Activated CD8-positive, alpha-beta memory T cell treated with anti-CD3 and anti-CD28 coated beads, Interleukin-2, amount 50 U/mL, for 4 hours (primary cell): ENCODE measurements around the gene MC2R.

Source experiments
- DNase-seq: peaks from one replicate; pipeline ENCODE4 v3.0.0-alpha.2; 2020

The MC2R gene

DNA sequence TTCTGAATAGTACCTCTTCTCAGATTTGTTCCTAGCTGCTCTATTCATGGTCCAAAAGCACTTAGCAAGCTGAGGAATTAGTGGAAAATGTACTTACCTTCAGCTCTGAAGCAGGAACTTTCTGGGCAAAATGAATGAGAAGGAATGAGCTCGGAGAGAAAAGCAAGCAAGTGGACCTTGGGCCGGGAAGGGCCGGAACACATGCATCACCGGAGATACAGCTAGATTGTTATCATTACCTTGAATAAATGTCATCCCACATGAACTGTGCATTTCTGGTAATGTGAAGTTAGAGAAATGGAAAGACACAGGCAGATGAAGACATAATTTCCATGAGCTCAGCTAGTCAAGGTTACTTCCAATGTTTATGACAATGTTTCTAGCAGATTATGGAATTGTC, at the start of gene MC2R:
Gene MC2R (minus strand): TSS at position 146 of the 400 bp plus-strand sequence. CDS start 30,018 bp downstream, outside the sequence.
- DNase-seq = no peak

DNA sequence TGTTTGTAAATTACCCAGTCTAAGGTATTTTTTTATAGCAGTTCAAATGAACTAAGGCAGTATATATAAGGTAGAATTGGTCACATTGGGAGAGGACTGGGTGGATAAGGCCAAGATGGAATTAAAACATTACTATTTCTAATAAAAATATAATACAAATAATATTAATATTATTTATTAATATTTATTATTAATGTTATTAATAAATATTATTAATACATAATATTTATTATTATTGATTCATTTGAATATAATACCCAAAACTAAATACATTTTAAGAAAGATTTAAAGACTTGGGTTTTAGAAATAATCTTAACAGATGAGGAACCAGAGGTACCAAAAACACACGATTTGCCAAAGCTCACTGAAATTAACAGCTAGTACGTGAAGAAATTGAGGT, 30.5 kb upstream of the MC2R start:
- no peak for DNase-seq

DNA sequence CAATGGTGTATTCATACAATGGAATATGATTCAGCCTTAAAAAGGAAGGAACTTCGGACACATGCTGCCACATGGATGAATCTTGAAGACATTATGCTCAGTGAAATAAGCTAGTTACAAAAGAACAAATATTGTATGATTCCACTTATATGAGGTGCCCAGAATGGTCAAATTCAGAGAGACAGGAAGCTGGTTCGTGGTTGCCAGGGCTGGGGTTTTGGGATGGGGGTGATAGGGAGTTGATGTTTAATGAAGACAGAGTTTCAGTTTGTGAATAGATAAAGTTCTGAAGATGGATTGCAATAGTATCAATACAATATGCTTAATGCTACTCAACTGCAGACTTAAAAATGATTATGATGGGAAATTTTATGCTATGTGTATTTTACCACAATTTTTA, 28.0 kb upstream of the MC2R start:
- DNase-seq = no peak

DNA sequence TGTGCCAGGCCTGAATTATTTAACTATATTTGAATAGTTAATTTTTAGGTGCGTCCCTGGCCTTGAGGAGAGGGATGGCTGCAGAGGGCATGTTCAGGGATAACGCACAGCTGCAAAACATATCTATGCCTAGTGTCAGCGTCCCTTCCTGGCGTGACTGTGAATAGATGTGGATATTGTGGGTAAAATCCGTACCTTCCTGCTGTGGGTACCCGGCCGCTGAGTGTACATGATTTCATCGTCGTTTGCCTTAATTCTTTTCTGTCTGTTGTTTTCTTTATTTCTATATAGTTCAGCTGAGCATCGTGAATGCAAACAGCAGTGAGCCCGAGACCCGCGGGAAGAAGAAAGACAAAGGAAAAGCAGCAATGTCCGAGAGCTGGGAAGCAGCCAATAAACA, 25.0 kb upstream of the MC2R start:
- no peak for DNase-seq

DNA sequence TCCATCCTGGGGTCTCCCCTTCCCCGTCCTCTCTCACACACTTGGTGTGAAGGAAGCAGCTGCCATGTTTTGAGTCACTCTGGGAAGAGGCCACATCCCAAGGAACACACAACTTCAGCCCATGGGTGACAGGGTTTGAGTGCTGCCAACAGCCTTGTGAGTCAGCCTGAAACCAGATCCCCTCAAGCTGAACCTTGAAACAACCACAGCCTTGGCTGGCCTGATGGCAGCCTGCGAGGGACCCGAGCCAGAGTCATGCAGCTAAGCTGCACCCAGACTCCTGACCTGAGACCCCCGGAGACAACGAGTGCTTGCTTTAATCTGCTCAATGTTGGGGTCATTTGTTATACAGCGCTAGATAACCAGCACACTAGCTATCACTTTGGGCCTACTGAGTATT, 19.3 kb upstream of the MC2R start:
- no peak for DNase-seq

DNA sequence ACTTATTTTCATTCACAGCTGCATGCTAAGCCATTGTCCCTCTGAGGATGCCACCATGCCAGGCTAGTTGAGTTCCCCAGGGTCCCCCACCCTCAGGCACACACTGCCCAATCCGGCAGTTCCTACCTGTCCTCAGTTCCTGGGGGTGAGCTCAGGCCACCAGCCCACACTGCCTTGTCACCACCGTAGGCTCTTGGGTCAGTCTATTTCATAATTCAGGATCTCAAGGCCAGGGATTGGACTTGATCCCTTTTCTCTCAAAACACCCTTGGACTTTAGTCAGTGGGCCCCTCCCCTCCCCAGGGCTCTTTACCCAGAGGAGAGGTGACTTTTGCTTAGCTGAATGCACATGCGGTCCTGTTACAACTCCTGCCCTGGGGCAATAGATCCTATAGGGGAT, 18.7 kb upstream of the MC2R start:
- DNase-seq = no peak

DNA sequence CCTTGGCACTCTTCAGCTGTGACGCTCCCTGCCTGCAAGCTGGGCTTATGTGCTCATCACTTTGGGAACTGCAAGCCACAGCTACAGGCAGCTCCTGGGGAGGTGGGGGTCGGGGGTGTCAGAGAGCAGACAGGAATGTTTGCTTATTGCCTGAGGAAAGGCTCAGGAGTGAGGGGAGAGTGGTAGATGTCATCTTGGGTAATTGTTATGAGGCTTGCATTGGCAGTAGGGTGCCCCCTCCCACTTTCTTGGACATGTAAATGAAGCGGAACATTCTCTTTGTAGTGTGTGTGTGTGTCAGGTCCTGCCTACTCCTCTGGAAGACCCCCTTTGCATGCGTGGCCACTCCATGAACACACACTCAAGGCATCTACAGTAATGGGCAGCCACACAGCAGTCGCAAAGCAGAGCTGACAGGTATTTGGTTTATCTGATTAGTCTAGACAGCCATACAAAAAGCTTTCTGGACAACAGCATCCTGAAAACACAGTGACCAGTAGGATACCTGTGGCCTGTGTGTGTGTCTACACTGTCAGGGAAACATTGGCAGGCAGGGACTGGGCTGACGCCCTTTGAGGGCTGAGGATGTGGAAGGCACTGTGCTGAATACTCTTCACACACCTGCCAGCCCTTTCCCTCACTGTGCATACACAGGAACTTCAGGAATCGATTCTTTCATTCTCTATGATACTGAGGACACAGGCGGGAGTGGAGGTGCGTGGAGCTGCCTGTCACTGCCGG, 17.1 kb upstream of the MC2R start:
- DNase-seq = no peak

DNA sequence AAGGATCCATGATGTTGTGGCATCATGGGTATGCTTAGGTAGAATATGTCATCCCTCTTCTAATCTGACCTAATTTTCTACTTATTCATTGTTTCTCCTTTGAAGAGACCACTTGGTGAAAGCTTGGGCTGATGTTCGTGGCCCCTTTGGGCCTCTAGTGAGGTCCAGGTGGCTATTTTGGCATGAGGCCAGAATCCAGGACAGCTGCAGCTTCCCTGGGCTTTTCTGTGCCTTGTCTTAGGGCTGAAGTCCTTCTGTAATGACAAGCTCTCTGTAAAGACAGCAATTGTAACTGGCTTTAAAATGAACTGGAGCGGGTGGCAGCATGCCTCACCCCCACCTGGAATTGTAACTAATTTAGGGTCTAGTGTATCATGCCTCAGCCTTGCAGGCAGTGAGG, 15.6 kb upstream of the MC2R start:
- DNase-seq = no peak

DNA sequence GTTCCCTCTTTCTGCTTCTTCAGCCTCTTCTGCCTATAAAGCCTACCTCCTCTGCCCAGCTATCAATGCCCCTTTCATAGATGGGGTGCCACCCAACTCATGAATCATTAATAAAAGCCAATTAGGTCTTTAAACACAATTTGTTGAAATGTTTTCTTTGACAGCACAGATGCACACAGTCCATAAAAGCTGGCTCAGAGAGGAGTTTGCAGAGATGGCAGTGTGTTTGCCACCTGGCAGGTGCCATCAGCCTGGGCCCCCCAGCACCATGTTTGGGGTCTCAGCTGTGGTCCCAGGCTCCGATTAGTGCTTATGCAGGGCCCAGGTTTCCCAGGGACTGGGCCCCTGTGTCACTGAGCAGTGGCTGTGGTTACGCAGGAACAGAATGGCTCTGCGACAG, 7.9 kb upstream of the MC2R start:
- no peak for DNase-seq

DNA sequence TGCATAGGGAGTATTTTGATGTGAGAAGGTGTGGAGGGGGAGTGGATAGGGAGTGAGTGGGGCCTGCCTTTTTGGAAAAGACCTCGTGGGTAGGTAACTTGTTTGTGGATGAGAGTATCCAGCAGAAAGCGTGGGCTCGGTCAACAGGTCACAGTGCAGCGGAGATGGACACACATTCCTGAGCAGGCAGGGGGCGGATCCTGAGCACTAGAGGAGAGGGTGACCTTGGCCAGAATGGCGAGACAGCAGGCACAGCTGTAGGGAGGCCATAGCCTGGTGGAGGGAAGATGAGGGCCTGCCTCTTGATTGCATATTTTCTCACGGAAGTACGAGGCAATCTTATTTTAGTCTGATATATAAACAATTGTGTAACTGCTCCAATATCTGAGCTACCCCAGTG, 3.6 kb upstream of the MC2R start:
- no peak for DNase-seq

DNA sequence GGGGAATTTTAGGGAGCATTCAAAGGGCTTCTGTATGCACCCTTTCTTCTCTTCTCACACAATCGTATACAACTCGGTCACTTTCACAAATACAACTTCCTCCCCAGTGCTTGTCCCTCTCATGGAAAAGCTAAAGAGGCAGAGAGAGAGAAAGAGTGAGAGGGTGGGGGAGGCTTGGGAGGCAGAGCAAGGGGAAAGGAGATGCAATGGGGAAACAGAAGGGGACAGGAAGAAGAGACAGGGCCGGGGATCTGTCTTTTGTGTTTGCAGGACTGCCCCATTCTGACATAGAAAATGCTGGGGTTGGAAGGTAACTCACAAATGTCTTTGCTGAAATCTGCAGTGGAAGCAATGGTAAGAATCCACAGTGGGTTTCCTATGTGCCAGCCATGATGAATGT, 2.1 kb upstream of the MC2R start:
- DNase-seq = no peak

DNA sequence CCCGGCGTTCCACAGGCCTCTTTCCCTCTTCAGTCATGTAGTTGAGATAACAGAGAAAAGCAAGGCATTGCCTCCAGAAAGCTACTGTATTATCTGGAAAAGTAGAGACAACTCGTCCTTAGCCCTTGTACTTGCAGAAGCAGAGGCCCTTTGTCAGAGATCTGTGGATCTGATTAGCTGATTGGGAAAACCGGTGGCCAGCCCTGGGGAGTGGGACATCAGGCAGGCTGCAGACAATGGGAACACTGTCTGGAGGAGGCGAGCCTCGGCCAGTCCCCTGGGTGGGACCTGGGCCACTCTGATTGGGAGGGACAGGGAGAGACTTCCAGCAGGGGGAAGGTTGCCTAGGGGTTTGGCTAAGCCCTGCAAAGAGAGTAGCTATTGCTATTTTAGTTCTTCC, 1.2 kb upstream of the MC2R start:
- no peak for DNase-seq

DNA sequence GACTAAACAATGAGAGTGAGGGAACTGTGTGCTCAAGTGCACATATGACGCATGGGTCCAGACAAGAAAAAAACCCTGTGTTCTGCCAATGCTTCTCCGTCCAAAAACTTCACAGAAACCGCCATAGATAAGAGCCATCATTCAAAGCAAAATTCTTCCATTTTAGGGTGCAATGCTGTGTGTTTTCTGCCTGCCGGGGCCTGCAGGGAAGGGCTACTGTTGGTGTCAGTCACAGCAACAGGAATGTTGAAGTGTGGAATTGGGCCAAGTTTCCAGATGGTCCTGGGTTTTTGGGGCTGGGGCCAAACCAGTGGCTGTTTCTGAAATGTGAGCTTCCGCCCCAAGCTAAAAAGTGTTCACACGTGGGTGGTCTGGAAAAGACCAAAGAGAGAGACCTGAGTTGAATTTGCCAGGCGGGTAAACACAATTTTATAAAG, 677 bp upstream of the MC2R start:
- no peak for DNase-seq

DNA sequence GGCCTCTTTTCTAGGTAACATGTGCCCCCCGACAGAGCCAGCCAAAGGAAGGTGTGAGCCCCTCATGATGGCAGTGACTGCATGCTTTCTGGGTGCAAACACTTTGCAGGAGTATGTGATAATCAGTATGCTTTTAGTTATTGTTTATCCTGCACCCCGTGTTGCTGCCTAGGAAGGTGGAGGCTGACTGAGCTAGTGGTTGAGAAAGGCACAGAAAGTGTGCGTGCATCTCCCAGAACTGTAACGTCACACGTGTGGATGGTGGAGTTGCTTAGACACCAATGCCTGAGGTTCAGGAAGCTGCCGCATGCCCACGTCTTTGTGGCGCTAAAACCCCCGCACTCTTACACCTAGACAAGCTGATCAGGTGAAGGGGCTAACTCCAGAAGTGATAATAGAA, 580 bp downstream of the MC2R start:
- DNase-seq = no peak

DNA sequence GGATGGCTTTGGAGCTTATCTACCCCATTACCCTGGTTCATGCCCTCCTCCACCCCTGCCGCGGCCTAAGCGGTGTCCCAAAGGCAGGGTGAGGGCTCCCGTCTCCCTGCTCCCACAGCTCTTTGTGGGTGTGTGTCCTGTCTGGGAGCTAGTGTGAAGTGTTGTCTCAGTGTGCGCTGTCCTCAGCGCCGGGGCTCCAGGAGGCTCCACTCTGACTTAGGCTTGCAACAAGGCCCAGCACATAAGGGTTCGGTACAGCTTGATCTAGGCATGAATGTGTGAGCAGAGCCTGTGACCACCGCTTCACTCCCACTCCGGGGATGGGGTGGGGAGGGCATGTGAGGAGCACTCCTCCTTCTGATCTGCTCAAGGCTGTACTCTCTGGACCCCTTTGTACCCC, 1.2 kb downstream of the MC2R start:
- no peak for DNase-seq

DNA sequence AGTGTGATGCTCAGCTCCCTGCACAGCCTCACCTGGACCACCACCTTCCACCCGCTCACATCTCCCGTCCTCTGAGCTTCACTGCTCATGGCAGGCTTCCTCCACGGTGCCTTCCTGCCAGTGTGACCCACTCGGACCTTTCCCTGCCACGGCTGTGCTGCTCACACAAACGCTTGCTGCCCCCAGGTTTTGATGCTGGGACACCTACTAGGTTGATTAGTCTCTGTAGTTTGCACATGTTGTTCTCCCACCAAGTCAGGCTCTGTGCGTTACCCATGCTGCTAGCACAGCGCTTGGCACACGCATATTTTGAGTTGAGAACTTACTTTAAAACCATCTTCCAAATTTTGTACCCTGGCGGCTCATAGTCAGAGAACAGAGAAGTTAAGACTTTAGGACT, 2.1 kb downstream of the MC2R start:
- no peak for DNase-seq

DNA sequence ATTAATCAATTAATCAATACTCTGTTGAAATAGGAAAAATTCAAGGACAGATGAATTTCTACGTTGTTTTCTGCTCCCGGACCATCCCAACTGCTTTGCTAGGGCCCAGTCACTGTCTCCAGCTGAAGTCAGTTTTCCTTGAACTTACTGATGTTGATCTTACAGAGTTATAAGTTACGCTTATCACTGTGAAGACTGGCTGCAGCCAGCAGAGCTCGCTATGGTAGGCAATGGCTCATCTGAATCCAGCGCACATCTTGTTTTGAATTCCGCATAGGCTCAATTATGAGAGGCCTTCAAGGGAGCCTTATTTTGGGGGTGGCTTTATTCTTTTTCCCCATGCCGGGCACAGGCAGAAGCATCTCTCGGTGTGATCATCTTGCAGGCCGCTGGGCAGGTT, 2.7 kb downstream of the MC2R start:
- no peak for DNase-seq

DNA sequence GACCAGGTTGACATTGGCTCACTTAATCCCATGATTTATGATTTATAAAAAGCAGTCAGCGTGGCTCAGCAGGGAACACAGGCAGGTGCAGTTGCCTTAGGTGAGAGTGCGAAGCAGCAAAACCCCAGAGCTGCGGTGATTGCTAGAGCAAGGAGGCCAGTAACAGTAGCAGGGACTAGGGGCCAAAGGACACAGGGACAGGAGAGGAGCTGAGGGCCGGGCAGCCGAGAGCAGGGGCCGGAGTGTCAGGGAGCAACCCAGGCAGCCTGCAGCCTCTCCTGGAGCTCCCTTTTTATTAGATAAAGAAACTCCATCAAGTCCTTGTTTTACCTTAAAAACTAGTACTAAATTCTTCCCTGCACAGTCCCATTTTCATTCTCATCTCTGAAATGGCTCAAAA, 4.3 kb downstream of the MC2R start:
- no peak for DNase-seq

DNA sequence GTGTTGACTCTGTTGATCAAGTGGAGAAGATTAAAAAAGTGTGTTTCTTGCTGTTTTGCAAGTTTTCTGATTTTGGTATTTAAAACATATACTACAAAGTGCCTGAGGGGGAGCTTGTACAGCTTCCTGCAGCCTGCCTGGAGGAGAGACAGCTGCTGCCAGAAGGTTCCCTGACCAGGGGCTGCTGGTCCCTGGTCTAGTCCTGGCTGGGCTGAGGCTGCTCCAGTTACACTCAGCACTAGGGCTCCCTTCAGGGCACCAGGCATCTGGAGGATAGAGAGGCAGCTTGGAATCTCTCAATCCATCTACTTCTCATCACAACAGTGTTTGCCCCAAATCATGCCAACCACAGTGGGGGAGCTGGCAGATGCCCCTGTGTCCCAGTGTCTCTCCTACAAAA, 4.8 kb downstream of the MC2R start:
- no peak for DNase-seq

DNA sequence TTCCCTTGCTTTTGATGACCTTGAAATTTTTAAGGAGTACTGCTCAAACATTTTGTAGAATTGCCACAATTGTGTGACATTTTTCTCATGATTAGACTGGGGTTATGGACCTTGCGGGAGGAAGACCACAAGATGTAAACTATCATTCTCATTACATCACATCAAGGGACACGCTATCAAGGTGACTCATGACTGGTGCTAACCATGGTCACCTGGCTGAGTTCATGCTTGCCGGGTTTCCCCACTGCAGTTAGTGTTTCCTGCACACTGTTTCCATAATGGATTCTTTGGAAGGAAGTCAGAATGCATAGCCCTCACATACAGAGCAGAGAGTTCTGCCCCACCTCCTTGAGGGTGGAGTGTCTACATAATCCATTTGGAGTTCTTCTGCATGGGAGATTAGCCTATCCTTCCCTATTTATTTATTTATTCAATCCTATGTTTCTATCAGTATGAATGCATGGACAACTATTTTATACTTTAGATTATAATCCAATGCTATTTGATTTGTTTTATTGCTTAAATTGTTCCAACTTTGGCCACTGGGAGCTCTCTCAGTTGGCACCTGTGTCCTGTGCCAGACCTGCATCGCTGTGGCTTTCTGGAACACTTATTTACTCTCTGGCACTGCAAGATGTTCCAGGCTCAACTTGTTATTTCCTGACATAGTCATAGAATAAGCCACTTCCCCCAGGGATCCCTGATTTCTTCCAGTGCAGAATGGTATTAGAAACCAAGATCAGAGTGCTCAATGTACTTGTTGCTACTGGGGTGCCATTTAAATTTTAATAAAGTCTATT, 6.0 kb downstream of the MC2R start:
- DNase-seq = no peak

DNA sequence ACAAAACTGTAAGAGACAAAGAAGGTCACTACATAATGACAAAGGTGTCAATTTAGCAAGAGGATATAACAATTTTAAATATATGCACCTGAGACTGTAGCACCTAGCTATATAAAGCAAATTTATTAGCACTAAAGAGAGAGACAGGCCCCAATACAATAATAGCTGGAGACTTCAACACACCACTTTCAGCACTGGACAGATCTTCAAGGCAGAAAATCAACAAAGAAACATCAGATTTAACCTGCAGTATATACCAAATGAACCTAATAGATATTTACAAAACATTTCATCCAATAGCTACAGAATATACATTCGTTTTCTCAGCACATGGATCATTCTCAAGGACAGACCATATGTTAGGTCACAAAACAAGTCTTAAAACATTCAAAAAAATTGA, 14.7 kb downstream of the MC2R start:
- no peak for DNase-seq

DNA sequence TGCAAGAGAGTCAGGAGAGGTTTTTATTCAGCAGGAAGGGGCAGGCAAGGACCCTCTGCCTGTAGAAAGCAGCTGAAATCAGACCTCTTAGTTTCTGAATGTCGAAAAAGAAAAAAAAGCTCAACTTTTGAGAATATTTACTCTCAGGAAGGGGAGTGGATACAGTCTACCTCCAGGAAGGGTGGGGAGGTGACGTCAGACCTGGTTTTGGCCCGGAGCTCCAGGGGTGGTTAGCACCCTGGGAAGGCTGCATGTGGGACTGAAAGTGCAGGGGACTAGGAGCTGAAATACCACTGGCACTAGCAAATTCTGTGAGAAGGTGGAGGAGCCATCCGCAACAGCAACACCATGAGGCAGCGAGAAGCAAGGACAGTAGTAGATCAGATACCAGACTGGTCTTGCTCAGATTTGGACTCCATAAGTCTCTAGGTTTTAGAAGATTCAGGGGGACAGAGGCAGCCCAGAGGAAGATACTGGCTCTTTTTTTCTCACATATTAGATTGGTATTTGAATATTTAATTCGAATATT, 19.8 kb downstream of the MC2R start:
- DNase-seq = no peak

DNA sequence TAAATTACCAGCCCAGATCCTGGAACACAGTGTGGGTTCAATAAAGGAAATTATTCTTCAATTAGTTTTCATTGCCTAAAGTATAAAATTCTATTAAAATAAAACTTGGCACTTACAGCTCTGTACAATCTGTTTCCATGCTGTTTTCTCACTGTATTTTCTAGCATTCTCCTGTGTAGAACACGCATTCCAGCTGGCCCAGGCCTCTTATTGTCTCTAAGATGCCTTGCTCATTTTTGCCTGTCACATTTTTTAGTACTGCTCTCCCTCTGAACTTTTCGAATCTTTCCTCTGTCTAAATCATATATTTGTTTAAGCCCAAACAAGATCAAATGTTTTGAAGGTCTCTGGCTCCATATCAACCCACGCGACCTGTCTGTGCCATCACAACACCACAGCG, 20.8 kb downstream of the MC2R start:
- no peak for DNase-seq

DNA sequence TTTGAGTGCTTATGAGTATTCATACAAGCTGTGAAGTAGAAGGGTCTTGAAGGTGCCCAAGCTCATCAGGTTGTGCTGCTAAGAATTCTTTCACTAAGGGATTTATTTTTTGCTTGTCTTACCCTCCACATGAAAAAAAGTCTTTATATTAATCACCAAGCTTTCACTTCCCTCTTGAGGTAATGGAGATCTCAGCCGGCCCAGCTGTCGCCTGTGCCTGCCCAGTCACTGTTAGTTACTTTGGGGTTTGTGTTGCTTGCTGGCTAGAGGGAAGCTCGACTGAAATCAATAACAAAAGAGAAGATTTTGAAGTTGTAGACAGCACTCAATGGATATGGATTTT, 21.9 kb downstream of the MC2R start:
- no peak for DNase-seq

DNA sequence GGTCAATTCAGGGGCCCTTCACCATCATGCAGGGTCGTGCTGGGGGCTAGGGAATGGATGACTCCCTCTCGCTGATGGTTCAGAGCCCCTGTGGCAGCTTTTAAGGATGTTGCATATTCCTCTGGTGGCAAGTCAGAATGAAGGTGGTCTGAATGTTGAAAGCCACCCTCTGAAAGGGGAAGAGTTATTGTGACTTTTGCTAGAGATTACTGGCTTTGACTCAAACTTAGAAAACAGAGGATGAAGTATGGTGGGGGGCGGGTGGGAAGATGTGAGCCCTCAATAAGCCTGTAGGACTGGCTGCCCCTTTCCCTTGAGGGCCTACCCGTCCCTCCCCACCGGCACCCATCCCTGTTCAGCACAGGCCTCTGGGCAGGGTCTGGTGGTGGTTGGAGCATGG, 23.2 kb downstream of the MC2R start:
- no peak for DNase-seq
